Stimulated activated CD4-positive, alpha-beta T cell treated with anti-CD3 and anti-CD28 coated beads, Interleukin-4, amount 100 ng/mL, for 24 hours (primary cell): ENCODE measurements around the gene SPATA6.
"Not testable (repeated sequence)": the region's sequence is repeated elsewhere in the genome, so short reads cannot be mapped to it uniquely, and the experiment has no call there.

Source experiments
- DNase-seq: peaks from one replicate; pipeline ENCODE4 v3.0.0-alpha.2; 2020

Gene SPATA6

GRCh38 chr1:48450505-48450904, 21.5 kb downstream of the SPATA6 start:
- DNase-seq, result no peak

GRCh38 chr1:48448932-48449331, 23.1 kb downstream of the SPATA6 start:
- no peak for DNase-seq

- not testable (repeated sequence) for DNase-seq
These were observed 27.8 kb downstream of the SPATA6 start for GRCh38 chr1:48444186-48444585.

GRCh38 chr1:48442864-48443619, 29.0 kb downstream of the SPATA6 start:
- DNase-seq, result no peak

- not testable (repeated sequence) for DNase-seq
These were observed 31.2 kb downstream of the SPATA6 start for GRCh38 chr1:48440786-48441185.

- DNase-seq, result no peak
These were observed 32.6 kb downstream of the SPATA6 start for GRCh38 chr1:48439380-48439779.

GRCh38 chr1:48437379-48437778, 34.6 kb downstream of the SPATA6 start:
- DNase-seq, result not testable (repeated sequence)

GRCh38 chr1:48435312-48436002, 36.5 kb downstream of the SPATA6 start:
- DNase-seq, result not testable (repeated sequence)

GRCh38 chr1:48430832-48431231, 41.2 kb downstream of the SPATA6 start:
- no peak for DNase-seq

GRCh38 chr1:48422009-48422408, 50.0 kb downstream of the SPATA6 start:
- DNase-seq, result no peak

- DNase-seq, result no peak
These were observed 53.3 kb downstream of the SPATA6 start for GRCh38 chr1:48418742-48419141.

- no peak for DNase-seq
These were observed 57.0 kb downstream of the SPATA6 start for GRCh38 chr1:48415050-48415449.

GRCh38 chr1:48414264-48414663, 57.7 kb downstream of the SPATA6 start:
- no peak for DNase-seq

GRCh38 chr1:48405940-48406339, 66.1 kb downstream of the SPATA6 start:
- DNase-seq, result no peak

- DNase-seq, result no peak
These were observed 66.6 kb downstream of the SPATA6 start for GRCh38 chr1:48405400-48405799.

GRCh38 chr1:48402599-48402998, 69.4 kb downstream of the SPATA6 start:
- DNase-seq, result no peak

GRCh38 chr1:48396208-48396607, 75.8 kb downstream of the SPATA6 start:
- no peak for DNase-seq

GRCh38 chr1:48391926-48392325, 80.1 kb downstream of the SPATA6 start:
- no peak for DNase-seq

- DNase-seq, result no peak
These were observed 84.6 kb downstream of the SPATA6 start for GRCh38 chr1:48387409-48387808.

GRCh38 chr1:48374785-48375184, 97.2 kb downstream of the SPATA6 start:
- DNase-seq, result no peak

GRCh38 chr1:48371598-48371997, 100.4 kb downstream of the SPATA6 start:
- no peak for DNase-seq

- DNase-seq, result no peak
These were observed 109.1 kb downstream of the SPATA6 start for GRCh38 chr1:48362901-48363300.

GRCh38 chr1:48356901-48357300, 115.1 kb downstream of the SPATA6 start:
- no peak for DNase-seq

- DNase-seq, result no peak
These were observed 127.6 kb downstream of the SPATA6 start for GRCh38 chr1:48344373-48344772.

GRCh38 chr1:48341221-48341620, 130.8 kb downstream of the SPATA6 start:
- DNase-seq, result no peak
